HPDE6-E6E7 (cell line): ENCODE measurements around the gene CPSF7.
"Not testable (repeated sequence)": the region's sequence is repeated elsewhere in the genome, so short reads cannot be mapped to it uniquely, and the experiment has no call there.

Source experiments
- DNase-seq: peaks from one replicate; pipeline ENCODE4 v3.0.0; 2011; ENCODE audit warnings: missing footprints; ENCODE audit errors: extremely low spot score

Gene CPSF7

GRCh38 chr11:61439615-61440014 is 9.8 kb upstream of the CPSF7 start:
- DNase-seq: no peak

DNA sequence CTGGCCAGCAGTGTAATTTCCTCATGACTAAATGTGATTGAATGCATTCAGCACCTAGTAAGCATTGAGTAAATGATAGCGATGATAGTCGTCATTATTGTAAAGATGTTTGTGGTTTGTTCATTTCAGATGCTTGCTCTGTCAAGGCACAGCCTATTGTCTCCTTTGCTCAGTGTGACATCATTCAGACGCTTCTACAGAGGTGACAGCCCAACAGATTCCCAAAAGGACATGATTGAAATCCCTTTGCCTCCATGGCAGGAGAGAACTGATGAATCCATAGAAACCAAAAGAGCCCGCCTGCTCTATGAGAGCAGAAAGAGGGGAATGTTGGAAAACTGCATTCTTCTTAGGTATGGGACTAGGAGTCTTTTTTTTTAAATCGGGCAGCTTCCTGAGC is 7.7 kb upstream of the CPSF7 start:
- no peak for DNase-seq

GRCh38 chr11:61430839-61431238 is 1.1 kb upstream of the CPSF7 start:
- not testable (repeated sequence) for DNase-seq

DNA sequence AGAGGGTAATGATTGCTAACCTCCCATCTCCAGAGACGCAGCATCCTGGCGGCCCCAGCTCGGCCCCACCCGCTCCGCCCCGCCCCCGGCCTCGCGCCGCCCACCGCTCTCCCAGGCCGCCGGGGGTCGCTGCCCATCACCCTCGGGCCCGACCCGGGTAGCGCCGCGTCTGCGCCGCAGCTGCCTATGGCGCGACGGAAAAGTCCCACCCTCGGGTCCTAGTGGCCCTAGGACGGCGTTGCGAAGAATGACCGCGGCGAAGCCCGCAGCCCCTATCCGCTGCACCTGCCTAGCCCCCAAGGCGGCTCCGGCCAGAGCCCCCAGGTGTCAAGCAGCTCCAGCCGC is 457 bp downstream of the CPSF7 start:
- peak; percentile 28 for DNase-seq

DNA sequence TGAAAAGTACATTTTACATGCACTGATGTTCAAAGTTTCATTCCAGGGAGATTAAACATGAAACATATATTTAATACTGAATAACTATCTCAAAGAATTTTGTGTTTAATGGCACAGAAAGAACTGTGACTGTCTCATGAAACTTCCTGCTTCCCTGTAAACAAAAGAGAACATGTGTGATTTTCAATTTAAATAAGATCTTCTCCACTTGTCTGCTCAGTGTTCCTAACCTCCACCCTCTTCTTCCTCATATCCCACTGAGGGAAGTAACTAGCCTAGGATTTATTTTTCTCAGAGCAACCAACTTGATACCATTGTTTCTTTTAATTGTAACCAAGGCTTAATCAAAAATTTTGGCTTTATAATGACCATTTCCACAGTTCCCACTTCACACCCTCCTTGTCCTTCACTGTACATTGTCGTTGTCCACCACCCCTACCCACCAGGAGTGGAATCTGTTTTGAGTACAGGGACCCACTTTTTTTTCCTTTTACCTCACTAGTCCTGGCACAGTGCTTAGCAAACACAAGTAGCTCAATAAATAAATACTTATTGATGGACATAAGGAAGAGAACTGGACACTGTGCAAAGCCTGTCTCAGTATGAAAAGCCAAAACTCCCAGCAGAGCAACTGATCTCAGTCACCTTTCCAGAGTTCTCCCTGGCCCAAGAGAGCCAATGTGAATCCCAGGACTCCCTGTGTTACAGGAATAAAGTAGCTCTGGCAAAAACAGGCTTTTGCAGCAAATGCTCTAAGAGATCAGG is 4.2 kb downstream of the CPSF7 start:
- no peak for DNase-seq

DNA sequence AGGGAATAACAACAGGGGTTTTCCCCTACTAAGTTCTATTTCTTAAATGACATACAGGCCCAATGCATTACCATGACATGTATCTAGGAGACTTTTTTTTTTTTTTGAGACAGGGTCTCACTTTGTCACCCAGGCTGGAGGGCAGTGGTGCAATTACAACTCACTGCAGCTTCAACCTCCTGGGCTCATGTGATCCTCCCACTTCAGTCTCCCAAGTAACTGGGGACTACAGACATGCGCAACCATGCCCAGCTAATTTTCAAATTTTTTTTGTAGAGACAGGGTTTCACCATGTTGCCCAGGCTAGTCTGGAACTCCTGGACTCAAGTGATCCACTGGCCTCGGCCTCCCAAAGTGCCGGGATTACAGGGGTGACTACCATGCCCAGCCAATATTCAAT is 7.5 kb downstream of the CPSF7 start:
- DNase-seq: no peak

GRCh38 chr11:61418136-61418535 is 11.6 kb downstream of the CPSF7 start:
- no peak for DNase-seq

- no peak for DNase-seq
Measured at GRCh38 chr11:61417670-61418069, 12.1 kb downstream of the CPSF7 start.

- DNase-seq: no peak
Measured at GRCh38 chr11:61416941-61417340, 12.8 kb downstream of the CPSF7 start.

DNA sequence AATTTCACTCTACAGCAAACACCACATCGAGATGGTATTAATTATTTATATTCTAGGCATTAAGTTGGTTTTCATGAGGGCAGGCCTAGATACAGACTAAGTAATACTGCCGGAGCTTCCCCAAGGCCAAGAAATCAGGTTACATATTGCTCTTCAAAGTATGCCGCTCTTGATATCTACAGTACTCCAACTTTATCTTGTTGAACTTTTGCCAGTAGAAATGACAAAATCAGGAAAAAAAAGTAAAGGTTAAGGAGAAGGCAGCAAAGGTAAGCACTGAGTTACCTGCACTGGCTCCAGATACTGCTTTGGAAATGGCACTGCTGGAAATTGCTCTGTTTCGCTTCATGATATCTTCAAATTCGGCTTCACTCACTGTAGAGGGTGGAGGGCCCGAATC is 14.4 kb downstream of the CPSF7 start:
- DNase-seq: no peak

DNA sequence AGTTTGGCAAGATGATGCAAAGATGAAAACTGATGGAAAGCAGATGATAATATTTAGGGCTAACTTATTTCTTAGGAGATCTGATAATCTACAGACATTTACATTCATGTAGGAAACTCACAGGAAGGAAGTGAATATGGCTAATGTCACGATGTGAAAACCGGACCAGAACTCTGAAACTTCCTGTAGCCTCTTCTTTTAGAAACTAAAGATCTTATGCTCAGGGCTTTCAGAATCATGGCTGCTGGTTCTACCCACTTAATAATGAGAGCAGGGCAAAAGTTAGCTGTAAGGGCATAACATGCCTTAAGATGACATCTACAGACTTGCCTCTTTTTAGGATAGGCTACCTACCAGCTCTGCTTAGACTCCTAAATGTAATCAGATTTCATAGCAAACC is 15.2 kb downstream of the CPSF7 start:
- DNase-seq: no peak

- no peak for DNase-seq
Measured at GRCh38 chr11:61413496-61413895, 16.3 kb downstream of the CPSF7 start.

DNA sequence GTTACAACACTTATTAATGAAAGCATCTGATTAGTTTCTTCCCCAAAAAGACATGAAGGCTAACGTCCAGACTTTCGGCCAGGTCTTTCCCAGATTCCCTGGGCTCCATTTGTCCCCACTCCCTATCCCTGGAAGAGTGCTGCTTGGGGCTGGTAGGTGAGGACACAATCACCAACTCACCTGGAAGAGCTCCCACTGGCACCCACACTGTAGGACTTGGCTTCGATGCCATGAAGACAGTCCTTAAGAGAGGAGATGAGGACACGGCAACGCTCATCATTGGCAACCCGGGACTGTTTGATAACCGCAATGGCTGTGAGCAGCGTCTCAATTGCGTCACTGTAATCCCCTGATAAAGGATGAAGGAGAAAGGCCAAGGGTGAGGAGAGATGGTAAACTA is 18.2 kb downstream of the CPSF7 start:
- DNase-seq: no peak

- DNase-seq: no peak
Measured at GRCh38 chr11:61406991-61407728, 22.6 kb downstream of the CPSF7 start.

DNA sequence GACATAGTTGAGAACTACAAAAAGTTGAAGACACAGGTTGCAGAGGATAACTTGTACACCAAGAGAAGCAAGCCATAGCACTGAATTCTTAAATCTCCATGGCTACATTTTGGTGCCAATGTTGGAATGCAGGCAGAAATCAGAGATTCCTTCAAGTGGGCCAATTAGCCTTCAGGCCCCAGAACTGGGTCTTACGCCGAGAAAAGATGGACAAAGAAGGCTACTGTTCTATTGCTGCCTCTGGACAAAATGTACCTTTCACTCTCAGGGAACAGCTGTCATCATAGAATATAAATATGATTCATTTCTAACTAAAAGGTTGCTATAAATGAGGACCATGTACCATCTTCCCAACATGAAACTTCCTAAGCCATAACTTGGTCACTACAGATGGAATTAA is 23.7 kb downstream of the CPSF7 start:
- no peak for DNase-seq

DNA sequence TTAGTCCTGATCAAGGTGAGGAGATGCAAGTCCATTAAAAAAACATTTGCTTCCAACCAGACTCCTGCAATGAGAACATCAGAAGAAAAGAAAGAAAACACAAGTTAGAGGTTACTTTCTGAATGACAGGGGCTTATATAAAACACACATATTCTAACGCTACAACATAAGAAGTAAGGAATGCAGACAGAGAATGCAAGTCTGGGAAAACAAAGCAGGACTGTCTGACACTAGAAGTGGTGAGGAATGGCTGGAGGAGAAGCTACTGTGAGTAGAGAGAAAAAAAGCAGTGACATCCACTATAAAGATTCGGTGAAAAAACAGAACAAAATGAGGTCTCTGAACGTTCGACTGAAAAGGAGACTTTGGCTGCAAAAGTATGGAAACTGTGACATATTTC is 25.1 kb downstream of the CPSF7 start:
- no peak for DNase-seq

DNA sequence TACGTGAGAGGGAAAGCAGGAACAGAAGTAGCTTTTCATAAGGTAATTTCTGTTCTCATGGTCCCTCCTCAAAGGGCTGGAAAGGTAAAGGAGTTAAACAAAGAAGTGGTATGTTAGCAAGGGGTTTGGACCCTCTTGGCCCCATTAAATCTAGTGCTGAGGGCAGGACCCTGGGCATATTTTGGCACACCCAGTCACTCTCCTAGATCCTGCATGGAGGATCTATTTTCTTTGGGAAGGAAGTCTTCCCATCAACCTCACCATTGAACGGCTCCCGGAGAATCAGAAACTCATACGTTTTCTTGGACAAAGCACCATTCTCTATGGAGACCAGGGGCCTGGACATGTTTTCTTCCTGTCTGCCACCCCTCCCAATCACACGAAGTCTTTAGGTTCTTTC is 25.7 kb downstream of the CPSF7 start:
- DNase-seq: no peak

DNA sequence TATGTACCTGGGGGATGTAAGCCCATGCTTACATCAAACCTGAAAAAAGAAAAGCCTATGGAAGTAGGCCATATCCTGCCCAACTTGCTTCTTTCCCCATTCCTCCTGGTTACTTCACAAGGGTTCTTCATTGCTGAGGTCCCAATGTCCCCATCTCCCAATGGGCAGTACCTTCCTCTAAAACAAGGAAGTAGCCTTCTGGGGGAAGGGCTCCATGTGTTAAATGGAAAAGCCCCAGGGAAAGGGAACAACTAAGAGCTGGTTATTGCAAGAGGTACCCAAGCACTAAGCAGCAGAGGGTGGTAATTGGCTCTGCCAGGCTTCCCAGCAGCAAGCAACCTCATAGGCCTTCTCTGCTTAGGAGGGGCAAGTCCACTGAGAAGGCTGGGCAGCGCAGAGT is 26.1 kb downstream of the CPSF7 start:
- DNase-seq: no peak

GRCh38 chr11:61401573-61401972 is 28.2 kb downstream of the CPSF7 start:
- DNase-seq: no peak

- DNase-seq: no peak
Measured at GRCh38 chr11:61401173-61401572, 28.6 kb downstream of the CPSF7 start.

DNA sequence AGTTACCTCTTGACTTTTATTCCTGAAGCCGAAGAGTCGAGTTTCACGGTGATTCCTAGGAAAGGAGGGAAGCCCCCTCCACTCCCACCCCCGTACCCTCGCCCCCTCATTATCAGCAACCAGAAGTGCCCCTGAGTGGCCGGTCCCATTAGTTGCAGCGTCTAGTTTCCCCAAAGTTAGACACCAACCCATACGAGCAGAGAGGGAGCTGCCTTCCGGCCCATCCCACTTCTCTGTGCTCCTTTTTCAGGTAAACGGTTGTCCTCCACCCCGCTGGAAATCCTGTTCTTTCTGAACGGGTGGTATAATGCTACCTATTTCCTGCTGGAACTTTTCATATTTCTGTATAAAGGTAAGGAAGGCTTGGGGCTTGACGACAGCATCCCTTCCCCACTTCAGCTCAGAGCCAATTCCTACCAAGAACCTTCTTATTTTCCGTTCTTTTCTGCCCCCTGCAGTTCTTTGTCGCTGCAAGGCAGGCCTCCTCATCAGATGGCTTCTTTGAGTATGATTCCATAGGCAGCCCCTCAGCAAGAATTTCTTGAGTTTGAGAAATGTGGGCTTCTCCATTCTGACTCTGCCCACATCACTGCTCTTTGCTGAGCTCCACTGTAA is 36.7 kb downstream of the CPSF7 start:
- DNase-seq: no peak

DNA sequence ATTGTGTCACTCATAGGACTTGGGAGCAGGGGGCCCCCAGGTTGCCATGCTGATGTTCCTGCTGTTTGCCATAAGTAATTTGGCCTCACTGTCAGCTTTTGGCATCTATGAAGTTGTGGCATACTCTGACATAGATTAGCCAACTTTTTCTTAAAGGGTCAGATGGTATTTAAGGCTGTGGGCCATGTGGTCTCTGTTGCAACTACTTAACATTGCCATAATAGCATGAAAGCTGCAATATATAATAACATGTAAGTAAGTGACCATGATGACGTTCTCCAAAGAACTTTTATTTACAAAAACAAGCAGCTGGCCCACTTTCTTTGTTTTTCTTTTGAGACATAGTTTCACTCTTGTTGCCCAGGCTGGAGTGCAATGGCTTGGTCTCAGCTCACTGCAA is 39.6 kb downstream of the CPSF7 start:
- no peak for DNase-seq
